ENCODE measurements around the gene TM6SF1.

- no peak for TF ChIP-seq CTCF (IDR thresholded peaks at IDR 0.05)
- no peak for TF ChIP-seq POLR2A (IDR thresholded peaks at IDR 0.05)
Measured at GRCh38 chr15:83155942-83156341, 48.5 kb downstream of the TM6SF1 start.

Measured in lower leg skin (tissue), 3 donors.